Subcutaneous adipose tissue (tissue), 4 donors: ENCODE results near the gene EFCAB3. TPM values are rescaled to one million over a fixed set of nuclear protein-coding genes. Genes with fewer than 3 reads are reported as not detected.

ENCODE experiments used
- total RNA-seq, 4 donors: library from RNA; depleted of rRNA; stranded (reverse); fragments of >200 nt; gene quantifications; one replicate each; pipeline ENCODE4 v1.1.0, GENCODE V29; 2016
- TF ChIP-seq, protein P1 (sequence below): fragments of 450-650 bp; IDR thresholded peaks from one replicate; pipeline ENCODE4 v1.5.1; 2016; ENCODE audit warnings: low read depth, mild to moderate bottlenecking, control low read depth, antibody characterized with exemption, moderate library complexity

Gene EFCAB3
- total RNA-seq = not detected

DNA sequence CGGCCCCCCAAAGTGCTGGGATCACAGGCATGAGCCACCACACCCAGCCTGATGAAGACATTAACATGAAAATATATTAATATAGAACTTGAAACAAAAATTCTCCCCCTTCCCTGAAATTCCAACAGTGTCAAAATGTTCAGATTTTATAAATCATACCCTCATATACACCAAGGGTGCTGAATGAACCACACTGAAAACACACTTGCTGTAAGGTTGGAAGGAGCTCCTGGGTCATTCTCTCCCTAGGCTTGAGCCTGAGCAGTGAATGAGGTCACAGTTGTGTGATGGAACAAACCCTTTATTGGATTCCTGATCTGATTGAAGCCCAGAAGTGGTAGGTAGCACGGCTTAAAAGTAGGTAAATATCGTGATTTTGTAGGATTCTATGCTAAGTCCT lies at the start of gene EFCAB3:
Gene EFCAB3, plus strand, starts transcription at position 301 of the 400 bp plus-strand sequence. CDS start 2,427 bp downstream, outside the sequence.
- TF ChIP-seq, protein P1, sequence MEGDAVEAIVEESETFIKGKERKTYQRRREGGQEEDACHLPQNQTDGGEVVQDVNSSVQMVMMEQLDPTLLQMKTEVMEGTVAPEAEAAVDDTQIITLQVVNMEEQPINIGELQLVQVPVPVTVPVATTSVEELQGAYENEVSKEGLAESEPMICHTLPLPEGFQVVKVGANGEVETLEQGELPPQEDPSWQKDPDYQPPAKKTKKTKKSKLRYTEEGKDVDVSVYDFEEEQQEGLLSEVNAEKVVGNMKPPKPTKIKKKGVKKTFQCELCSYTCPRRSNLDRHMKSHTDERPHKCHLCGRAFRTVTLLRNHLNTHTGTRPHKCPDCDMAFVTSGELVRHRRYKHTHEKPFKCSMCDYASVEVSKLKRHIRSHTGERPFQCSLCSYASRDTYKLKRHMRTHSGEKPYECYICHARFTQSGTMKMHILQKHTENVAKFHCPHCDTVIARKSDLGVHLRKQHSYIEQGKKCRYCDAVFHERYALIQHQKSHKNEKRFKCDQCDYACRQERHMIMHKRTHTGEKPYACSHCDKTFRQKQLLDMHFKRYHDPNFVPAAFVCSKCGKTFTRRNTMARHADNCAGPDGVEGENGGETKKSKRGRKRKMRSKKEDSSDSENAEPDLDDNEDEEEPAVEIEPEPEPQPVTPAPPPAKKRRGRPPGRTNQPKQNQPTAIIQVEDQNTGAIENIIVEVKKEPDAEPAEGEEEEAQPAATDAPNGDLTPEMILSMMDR = no peak

DNA sequence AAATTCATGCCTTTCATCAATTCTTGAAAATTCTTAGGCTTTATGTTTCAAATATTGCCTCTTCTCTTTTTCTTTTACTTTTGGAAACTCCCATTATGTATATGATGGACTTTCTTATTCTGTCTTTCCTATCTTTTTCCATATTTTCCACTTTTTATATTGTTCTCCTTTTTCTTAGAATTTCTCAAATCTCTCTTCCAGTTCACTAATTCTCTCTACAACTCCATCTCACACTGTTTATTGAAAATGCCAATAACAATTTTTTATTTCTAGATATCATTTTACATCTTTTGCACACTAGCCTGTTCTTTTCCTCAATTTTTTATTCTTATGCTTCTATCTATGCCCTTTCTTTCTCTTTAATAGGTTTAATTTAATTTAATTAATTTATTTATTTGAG lies 43.8 kb upstream of the EFCAB3 start:
- TF ChIP-seq, protein P1 = no peak

DNA sequence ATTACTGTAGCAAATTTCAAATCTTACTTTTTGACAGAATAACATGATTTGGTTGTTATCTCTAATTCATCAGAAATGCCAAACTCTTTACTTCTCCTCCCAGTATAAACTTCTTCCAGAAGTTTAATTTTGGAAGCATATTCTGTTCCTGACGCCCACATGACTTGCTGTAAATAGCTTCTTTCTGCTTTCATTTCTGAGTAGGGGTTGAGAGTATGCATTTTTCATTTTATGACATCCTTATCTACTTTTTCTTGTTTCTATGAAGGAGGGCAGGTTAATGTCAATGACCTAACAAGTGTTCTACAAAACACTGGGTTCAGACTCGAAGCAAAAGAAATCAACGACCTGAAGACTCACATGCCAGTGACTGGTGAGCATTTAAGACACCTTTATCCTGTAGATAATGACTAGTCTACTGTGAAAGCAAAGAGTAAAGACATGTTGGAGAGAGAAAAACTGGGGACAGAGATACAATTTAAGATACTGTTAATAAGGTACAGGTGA lies 36.5 kb upstream of the EFCAB3 start:
- TF ChIP-seq, protein P1 = no peak

DNA sequence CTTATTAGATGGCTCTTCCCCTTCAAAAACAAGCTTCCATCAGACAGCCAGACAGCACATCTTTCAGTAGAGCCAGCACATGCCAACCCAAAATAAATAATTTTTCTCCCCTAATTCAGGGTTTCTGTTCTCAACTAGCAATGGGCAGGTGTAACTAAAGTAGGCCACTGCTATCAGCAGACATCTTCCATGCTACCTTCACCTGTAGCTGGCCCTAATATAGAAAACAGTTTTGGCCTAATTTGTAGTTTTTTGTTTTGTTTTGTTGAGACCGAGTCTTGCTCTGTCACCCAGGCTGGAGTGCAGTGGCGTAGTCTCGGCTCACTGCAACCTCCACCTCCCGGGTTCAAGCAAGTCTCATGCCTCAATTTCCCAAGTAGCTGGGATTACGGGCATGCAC lies 29.2 kb upstream of the EFCAB3 start:
- TF ChIP-seq, protein P1 = no peak

DNA sequence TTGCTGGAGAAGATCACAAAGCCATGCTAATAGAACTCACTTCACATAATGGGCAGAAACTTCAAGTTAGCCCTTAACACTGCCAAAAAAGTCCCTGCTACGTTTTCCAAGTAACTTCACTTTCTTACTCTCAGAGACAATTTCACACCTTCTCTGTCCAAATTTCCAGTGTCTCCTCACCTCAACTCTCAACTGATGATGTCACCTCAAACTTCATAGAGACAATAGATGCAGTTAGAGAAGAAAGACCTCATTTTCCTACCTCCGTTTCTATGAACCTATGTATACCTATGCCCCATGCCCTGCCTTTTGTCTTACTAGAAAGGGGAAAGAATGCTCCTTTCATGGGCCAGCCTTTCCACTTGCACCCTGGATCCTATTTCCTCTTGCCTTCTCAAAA lies 14.2 kb upstream of the EFCAB3 start:
- TF ChIP-seq, protein P1 = no peak

DNA sequence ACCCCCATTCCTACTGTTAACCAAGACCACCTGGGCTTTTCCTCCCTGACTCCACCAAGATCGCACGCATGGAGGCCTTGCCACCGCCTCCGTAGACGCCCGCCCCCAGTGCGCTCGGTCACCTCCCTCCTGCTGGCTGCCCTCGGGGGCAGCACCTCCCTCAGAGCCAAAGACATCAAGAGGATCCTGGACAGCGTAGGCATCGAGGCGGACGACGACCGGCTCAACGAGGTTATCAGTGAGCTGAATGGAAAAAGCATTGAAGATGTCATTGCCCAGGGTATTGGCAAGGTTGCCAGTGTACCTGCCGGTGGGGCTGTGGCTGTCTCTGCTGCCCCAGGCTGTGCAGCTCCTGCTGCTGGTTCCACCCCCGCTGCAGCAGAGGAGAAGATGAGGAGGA lies 1.2 kb downstream of the EFCAB3 start:
- TF ChIP-seq, protein P1 = no peak

DNA sequence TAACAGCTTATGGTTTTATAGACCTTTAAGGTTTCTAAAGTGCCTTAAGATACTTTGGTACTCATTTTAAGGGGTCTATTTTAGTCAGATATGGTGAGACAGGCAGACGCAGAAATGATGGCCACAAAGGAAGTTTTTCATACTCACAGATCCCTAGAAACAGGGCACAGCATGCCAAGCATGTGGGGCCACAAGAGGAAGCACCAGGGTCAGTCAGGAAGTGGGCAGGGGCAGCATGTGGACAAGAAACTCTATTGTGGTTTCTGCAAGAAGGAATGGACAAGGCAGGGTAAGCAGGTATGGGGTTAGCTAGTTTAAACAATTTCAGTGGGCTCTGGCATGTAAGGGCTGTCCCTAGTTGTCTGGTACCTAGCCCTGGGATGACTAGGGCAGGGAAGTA lies 8.5 kb downstream of the EFCAB3 start:
- TF ChIP-seq, protein P1 = no peak

DNA sequence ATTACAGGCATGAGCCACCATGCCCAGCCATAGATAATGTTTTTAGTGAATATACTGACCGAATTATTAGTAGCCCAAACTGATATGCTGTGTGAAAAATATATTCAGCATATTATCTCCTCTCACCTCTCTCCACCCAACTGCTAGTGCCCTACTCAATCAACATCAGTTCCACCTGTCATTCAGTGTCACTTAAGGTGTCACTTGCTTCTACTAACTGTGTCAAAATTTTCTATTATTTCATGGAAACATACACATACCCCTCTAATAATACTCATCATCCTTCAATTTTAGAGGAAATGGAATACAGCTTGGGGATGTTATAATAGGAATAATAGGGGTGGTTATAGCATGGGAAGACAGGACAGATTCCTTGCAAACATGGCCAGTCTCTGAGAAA lies 12.6 kb downstream of the EFCAB3 start:
- TF ChIP-seq, protein P1 = no peak
